Dermis blood vessel endothelial cell (primary cell): ENCODE measurements around the gene RNF212B. TPM values are rescaled to one million over a fixed set of nuclear protein-coding genes. Genes with fewer than 3 reads are reported as not detected.
A peak's percentile ranks its signal among the peaks of the same experiment; 100 is the strongest.
"Not testable (repeated sequence)": the region's sequence is repeated elsewhere in the genome, so short reads cannot be mapped to it uniquely, and the experiment has no call there.

Experiments used
- DNase-seq: peaks from one replicate; pipeline ENCODE4 v3.0.0; 2010
- total RNA-seq: library from RNA; depleted of rRNA; stranded (reverse); fragments of >200 nt; gene quantifications from 2 replicates; pipeline ENCODE4 v1.2.3, GENCODE V29; 2014

The RNF212B gene
- total RNA-seq, 1 donor from 2014 or later = not detected

DNA sequence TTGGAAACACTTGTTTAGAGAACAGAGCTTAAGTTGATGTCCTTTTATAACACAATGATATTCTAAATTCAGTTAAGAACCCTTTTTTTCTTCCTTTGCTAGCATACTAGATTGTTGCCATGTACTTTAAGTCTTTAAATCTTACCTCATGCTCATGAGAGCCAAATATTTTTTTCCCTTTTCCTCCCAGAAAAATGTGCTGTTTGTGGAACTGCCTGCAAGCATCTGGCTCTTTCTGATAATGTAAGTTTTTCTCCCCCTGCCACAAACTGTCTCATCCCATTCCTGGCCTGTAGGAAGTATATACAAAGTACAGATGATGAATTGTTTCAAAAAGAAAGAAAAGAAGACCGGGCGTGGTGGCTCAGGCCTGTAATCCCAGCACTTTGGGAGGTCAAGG is 5.3 kb downstream of the RNF212B start:
- DNase-seq = no peak

DNA sequence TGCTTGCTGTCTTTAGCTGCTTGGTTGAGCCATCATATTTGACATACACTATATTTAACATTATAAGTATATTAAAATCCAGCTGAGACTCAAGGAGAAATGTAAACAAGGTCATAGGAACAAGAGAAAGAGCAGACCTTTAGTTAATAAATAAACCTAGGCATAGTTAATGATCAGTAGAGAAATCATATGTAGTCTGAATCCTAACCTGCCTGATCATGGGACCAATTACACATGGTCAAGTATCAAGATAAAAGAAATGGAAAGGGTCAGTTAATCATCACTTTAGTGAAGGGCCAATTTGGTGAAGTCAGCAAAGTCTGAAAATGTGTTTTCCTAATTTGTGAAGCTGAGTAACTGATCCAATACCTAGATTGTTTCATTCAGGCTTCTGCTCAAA is 7.5 kb downstream of the RNF212B start:
- DNase-seq = no peak

- no peak for DNase-seq
Measured at GRCh38 chr14:23248601-23249000, 10.9 kb downstream of the RNF212B start.

DNA sequence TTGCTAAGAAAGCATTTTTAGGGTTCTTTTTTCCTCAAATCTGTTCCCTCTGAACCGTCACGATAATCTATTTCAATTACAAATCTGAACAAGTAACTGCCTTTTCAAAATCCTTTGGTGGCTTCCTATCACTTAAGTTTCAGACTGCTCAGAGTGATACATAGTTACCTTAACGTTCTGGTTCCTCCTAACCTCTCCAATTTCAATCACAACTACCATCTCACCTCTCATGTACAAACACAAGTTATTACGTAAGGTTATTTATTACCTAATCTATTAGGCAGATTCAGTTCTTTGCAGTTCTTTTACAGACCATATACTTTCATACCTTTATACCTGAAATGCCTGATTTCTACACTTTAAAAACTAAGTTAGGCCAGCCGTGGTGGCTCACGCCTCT is 12.1 kb downstream of the RNF212B start:
- DNase-seq = no peak

DNA sequence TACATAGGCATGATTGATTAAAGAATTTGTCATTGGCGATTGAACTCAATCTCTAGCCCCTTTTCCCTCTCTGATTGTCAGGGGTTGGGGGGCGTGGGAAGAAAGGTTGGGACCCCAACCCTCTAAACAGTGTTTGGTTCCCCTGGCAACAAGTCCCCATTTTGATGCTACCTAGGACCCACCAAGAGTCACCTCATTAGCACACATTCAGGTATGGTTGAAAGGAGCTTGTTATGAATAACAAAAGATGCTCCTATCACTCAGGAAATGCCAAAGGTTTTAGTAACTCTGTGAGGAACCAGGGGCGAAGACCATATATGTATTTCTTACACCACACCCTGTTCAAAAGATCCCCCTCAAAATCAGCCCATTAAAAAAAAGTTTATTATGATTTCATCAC is 14.3 kb downstream of the RNF212B start:
- no peak for DNase-seq

DNA sequence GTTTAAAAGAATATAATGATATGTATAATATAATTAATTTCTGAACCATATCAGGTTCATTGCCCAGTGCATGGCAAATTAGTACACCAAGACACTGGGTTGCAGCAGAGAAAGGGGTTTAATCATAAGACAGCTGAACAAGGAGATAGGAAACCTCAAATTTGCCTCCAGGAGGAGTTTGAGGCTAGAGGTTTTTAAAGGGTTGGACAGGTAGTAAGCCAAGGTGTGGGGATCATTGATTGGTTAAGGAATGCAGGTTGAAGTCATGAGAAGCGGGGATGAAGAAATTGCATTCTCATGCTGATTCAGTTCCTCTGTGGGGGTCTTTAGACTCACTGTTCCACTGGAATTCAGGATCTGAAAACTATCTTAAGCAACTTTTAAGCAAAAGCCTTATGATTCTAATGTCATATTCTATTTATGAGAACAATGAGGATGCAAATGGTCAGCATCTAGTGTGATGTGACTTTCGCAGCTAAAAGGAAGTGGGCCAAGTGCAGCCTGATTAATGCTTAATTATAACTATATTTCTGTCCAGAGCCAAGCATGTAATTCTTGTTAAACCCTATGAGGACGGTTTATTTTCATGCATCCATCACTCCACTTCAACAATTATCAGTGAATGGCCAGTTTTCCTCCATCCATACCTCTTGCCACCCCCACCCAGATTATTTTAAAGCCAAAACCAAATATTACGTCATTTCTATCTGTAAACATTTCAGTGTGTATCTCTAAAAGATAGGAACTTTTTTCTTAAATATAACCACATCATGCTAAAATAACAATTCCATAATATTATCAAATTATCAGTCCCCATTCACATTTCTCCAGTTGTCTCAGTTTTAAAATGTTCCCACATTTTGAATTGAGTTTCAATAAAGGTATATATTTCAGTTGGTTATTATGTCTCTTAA is 14.9 kb downstream of the RNF212B start:
- no peak for DNase-seq

DNA sequence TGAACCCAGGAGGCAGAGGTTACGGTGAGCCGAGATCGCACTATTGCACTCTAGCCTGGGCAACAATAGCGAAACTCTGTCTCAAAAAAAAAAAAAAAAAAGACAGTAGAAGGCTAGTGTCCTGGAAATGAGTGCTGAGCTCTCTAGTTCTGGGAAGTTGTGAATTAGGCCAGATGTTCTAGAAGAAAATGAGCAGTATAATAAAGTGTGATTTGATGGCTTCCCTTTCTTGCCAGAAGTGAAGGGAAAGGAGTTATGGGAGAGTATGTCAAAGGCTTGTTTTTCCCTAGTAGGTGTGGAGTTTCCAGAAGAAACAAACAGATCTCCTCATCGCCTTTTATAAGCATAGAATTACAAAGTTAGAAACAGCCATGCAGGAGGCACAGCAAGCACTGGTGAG is 20.5 kb downstream of the RNF212B start:
- no peak for DNase-seq

DNA sequence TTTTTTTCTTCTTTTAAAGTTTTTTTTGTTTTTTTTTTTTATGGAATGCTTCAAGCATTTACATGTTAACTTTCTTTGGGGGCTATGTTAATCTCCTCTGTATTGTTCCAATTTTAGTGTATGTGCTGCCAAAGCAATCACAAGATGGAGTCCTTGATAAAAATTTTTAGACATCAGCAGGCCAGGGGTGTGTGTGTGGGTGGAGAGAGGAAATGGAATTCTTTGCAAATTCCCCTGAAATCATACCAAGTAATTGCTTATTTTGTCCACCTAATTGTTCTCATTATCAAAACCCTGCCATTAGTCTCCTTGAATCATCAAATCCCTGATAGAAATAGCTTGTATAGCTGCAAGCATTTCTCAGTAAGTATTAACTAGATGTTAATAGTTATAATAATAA is 21.7 kb downstream of the RNF212B start:
- no peak for DNase-seq

DNA sequence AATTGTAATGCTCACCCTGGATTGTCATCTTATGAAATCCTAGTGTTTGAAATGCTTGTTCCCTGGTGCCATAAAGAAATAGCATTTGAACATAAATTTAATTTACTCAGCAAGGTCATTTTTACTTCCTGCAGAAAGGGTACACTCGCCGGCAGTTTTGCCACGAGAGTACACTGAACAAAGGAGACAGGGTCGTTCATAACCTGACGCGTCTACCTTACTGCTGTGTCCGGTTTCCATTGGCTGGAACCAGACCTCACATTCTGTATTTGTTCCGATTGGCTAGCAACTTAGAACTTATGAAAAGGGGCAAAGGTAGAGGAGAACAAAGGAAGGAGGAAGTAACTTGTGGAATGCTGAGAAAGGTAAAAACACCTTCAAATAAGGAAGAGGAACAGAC is 23.1 kb downstream of the RNF212B start:
- not testable (repeated sequence) for DNase-seq

- no peak for DNase-seq
Measured at GRCh38 chr14:23269193-23269592, 31.5 kb downstream of the RNF212B start.

DNA sequence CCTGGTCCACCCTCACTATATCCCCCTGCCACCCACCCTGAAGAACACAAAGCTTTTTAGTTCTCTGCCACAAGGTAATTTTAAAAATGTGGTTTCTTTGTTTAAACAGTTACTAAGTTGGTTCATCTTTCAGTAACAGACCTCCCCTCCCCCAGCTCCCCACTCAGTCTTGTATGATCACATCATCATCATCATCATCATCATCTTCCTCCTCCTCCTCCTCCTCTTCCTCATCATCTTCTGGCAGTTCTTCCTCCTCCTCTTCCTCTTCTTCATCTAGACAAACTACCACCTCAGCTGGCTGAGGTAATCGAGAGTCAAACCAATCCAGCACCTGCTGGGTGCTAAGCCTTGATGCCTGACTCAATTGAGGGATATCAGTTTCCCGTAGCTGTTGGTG is 37.7 kb downstream of the RNF212B start:
- DNase-seq = no peak

- no peak for DNase-seq
Measured at GRCh38 chr14:23277189-23277588, 39.5 kb downstream of the RNF212B start.

- not testable (repeated sequence) for DNase-seq
Measured at GRCh38 chr14:23277928-23278327, 40.2 kb downstream of the RNF212B start.

DNA sequence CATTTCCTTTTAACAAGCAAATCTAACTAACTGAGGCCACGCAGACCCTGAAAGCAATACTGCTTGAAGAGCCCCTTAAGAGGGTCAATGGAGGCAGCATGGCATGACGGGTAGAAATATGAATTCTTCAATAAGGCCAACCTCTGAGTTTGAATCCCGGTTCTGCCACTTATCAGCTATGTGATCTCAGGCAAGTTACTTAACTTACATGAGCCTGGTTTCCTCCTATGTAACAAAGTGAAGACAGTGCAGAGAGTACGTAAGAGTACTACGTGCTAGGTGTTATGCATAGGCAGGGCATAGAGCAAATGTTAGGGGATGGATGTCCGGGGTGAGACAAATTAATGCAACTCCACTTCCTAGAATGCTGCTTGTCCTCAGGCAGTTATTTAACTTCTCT is 43.5 kb downstream of the RNF212B start:
- no peak for DNase-seq

GRCh38 chr14:23284654-23285529 is 47.2 kb downstream of the RNF212B start:
- DNase-seq = peak; percentile 24

DNA sequence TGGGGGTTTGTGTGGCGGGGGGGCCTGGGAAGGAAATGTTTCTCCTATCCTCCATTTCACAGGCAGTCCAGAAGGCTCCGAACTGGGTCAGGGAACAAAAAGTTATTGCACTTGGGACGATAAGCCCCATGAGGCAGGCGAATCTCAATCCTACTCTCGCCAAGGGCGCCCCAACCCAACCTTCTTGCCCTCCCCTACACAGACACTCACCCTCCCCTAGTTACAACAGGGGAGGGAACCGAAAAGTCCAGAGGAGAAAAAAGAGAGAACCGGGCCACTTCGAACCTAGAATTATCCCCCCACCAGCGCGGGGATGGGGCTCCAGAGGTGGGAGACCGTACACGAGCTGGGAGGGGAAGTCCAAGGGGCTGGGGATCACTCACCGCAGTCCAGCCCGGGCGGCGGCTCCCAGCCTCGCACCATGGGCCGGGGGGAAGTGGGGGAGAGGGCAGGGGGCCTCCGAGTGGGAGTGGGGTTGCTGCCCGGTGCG is 47.8 kb downstream of the RNF212B start:
- no peak for DNase-seq

- peak; percentile 99 for DNase-seq
Measured at GRCh38 chr14:23286020-23286901, 48.5 kb downstream of the RNF212B start, which contains the start of gene HOMEZ. TSS of gene HOMEZ (minus strand) at chr14:23286132. CDS start at chr14:23285952, 180 bp downstream.

DNA sequence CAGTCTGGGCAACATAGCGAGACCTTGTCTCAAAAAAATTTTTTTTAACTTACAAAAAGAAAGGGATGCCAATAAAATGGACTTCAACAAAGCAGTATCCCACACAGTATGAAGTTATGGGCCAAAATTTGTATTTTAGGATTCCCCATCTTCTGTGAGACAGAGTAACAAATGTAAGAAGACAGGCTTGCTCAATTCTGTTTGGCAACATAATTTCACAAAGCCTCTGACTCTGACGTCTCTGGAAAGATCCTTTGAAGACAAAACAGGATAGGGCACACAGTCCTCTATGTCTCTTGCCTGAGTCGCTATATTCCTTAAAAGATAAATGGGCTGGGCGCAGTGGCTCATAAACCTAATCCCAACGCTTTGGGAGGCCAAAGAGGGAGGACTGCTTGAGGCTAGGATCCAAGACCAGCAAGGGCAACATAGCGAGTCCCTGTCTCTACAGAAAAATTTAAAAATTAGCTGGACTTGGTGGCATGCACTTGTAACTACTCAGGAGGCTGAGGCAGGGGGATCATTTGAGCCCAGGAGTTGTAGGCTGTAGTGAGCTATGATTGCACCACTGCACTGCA is 49.3 kb downstream of the RNF212B start:
- DNase-seq = no peak

DNA sequence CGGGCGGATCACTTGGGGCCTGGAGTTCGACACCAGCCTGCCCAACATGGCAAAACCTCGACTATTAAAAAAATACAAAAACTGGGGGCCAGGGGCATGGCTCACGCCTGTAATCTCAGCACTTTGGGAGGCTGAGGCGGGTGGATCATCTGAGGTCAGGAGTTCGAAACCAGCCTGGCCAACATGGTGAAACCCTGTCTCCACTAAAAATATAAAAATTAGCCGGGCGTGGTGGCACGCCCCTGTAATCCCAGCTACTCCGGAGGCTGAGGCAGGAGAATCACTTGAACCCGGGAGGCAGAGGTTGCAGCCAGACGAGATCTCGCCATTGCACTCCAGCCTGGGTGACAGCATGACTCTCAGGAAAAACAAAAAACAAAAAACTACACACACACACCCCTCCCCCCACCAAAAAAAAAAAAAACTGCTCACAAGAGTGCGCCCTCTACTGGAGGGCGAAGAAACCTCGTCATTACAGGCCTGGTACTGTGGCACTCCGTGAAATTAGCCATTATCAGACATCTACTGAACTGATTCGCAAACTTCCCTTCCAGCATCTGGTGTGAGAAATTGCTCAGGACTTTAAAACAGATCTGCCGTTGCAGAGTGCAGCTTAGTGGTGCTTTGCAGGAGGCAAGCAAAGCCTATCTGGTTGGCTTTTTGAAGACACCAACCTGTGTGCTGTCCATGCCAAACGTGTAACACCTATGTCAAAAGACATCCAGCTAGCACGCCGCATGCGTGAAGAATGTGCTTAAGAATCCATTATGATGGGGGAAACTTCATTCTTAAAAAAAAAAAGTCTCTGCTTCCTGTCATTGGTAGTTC is 57.2 kb downstream of the RNF212B start:
- DNase-seq = peak; percentile 71

GRCh38 chr14:23296012-23296777 is 58.5 kb downstream of the RNF212B start:
- no peak for DNase-seq
